ENCODE results near the gene POU3F3.

GRCh38 chr2:104885119-104885782, 31.3 kb downstream of the POU3F3 start:
- no peak for TF ChIP-seq CTCF (conservative IDR thresholded peaks at IDR 0.05; ENCODE audit: low read length)
- TF ChIP-seq EZH2phosphoT487 (IDR thresholded peaks at IDR 0.05; ENCODE audit: borderline replicate concordance, low read depth, low read length) = no peak
